ENCODE results near the gene CLTCL1. TPM values are rescaled to one million over a fixed set of nuclear protein-coding genes. Genes with fewer than 3 reads are reported as not detected.
"Not testable (repeated sequence)": the region's sequence is repeated elsewhere in the genome, so short reads cannot be mapped to it uniquely, and the experiment has no call there.

The CLTCL1 gene
- 0.84 and 1.0 TPM in 2 replicates for total RNA-seq

DNA sequence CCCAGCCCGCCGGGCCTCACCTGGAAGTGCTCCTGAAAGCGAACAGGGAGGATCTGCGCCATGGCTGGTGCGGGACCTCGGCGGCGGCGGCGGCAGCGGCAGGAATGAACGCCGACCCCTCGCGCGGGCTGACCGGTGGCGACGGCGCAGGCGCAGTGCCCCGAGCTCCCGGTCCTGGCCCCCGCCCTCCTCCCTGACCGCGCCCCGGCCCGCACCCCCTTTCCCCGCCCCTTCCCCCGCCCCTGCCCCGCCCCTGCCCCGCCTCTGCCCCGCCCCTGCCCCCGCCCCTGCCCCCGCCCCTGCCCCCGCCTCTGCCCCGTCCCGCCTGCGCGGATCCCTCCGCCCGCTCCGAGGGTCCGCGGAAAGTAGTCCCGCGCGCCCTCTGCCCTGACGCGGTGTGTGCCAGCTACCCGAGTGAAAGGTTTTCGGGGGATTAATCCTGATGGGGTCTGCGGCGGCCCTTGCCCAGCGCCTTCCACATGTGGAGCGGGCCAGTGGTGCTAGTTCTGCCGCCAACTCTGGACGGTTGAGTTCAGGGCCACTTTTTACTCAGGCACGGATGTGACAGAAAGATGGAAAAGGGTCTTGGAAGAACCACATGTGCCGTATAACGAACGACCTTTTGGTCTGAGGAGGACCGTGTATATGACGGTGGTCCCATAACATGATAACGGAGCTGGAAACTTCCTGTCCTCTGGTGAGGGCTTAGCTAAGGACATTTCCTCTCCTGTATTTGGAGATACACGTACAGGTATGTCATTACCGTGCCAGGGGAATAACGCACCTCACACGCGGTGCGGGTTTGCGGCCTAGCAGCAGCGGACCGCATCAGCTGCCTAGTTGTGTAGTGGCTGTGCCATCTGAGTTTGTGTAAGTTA is at the start of gene CLTCL1:
Gene CLTCL1 (minus strand): TSS at position 140 of the 878 bp plus-strand sequence. CDS start 78 bp downstream, at position 62.
- intact Hi-C loops (cut with micrococcal nuclease) = loop anchor here (1.0 to 5.0 kb wide), 4 partner anchors 114 to 187 kb away; partner anchors contain the start of genes CDC45, DGCR2, HIRA and MRPL40

DNA sequence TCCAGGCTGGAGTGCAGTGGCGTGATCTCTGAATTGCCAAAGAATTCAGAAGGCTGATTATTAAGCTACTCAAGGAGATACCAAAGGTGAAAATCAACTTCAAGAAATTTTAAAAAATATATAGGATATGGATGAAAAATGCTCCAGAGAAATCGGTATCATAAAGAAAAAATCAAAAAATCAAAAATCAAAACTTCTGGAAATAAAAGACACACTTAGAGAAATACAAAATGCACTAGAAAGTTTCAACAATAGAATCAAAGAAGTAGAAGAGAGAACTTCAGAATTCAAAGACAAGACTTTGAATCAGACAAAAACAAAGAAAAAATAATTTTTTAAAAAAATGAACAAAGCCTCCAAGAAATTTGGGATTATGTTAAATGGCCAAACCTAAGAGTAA is 45.6 kb upstream of the CLTCL1 start:
- intact Hi-C loops (cut with micrococcal nuclease) = no loop called here

GRCh38 chr22:19336133-19337075 is 44.9 kb upstream of the CLTCL1 start:
- intact Hi-C loops (cut with micrococcal nuclease) = no loop called here

DNA sequence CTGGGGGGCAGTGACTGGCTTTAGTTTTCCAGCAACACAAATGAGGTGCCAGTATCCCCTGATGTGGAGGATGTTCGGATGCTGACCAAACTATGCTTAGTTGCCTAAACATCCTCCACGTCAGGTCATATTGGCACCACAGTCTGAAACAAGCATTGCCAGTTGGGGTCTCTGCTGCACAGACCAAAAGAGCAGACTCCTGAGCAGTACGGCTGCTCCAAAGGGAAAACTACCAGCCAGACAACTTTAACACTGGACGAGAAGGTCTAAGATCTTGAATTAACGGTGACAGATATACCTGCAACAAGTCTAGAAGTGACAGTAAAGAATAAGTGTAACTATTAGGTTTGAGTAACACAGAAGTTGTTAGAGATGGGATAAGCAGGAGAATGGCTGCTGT is 40.5 kb upstream of the CLTCL1 start:
- intact Hi-C loops (cut with micrococcal nuclease) = no loop called here

- intact Hi-C loops (cut with micrococcal nuclease) = no loop called here
Measured at GRCh38 chr22:19331474-19331873, 40.0 kb upstream of the CLTCL1 start.

DNA sequence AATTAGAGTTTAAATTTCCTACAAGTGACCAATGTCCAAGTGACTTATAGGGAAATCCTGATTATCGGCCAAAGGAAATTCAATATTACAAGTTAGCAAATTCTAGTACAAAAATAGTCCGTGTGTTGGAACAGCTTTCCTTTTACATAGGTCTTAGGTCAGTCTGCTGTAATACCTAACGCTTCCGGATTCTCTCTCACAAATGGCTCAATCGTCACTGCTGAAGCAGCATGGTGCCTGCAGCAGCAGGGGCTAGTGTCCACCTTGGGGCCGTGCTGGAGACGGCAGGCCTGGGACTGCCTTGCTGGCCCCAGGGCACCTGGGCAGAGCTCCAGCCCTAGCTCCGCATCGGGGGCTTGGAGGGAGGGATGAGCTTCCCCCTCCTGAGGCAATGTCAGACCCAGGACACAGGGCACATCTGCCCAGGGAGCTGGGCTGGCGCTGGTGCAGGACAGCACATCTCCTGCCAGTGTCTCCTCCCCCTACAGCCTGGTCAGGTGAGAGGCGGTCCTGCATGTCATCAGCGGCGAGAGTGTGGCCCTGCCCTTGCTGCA is 39.4 kb upstream of the CLTCL1 start:
- intact Hi-C loops (cut with micrococcal nuclease) = no loop called here

- intact Hi-C loops (cut with micrococcal nuclease) = not testable (repeated sequence)
Measured at GRCh38 chr22:19330205-19330604, 38.7 kb upstream of the CLTCL1 start.

- intact Hi-C loops (cut with micrococcal nuclease) = no loop called here
Measured at GRCh38 chr22:19329454-19329853, 37.9 kb upstream of the CLTCL1 start.

DNA sequence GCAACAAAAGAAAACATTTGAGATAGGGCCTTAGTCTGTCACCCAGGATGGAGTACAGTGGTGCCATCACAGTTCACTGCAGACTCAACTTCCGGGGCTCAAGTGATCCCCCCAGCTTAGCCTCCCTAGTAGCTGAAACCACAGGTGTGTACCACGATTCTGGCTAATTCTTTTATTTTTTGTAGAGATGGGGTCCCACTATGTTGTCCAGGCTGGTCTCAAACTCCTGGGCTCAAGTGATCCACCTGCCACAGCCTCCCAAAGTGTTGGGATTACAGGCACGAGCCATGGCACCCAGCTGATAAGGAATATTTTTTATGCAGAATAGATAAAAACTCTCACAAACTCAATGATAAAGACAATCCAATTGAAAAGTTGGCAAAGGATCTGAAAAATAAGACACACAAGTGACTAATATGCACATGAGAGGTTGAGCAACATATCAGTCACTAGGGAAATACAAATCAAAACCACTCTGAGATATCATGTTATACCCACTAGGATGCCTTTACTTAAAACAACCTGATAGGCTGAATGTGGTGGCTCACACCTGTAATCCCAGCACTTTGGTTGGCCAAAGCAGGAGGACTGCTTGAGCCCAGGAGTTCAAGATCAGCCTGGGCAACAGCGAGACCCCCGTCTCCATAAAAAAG is 33.9 kb upstream of the CLTCL1 start:
- intact Hi-C loops (cut with micrococcal nuclease) = no loop called here

- intact Hi-C loops (cut with micrococcal nuclease) = not testable (repeated sequence)
Measured at GRCh38 chr22:19323420-19323819, 31.9 kb upstream of the CLTCL1 start.

DNA sequence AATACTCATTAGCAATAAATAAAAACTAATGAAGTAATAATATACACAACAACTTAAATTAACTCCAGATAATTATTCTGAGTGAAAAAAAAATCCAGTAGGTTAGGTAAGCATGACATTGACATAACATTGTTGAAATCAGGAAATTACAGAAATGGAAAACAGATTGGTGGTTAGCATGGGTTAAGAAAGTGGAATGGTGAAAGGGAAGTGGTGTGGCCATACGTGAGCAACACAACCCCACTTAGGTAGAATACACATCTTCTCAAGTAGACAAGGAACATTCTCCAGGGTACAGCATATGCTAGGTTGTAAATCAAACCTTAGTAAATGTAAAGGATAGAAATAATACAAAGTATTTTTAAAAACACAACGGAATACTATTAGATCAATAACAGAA is 30.2 kb upstream of the CLTCL1 start:
- intact Hi-C loops (cut with micrococcal nuclease) = no loop called here

DNA sequence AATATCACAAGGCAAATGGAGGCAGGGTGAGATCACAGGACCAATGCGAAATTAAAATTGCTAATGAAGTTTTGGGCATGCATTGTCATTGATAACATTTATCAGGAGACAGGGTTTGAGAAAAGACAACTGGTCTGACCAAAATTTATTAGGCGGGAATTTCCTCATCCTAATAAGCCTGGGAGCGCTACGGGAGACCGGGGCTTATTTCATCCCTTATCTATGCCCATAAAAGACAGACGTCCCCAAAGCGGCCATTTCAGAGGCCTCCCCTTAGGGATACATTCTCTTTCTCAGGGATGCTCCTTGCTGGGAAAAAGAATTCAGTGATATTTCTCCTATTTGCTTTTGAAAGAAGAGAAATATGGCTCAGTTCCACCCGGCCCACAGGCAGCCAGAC is 28.6 kb upstream of the CLTCL1 start:
- intact Hi-C loops (cut with micrococcal nuclease) = not testable (repeated sequence)

- intact Hi-C loops (cut with micrococcal nuclease) = no loop called here
Measured at GRCh38 chr22:19319281-19319680, 27.8 kb upstream of the CLTCL1 start.

- intact Hi-C loops (cut with micrococcal nuclease) = no loop called here
Measured at GRCh38 chr22:19317865-19318264, 26.3 kb upstream of the CLTCL1 start.

DNA sequence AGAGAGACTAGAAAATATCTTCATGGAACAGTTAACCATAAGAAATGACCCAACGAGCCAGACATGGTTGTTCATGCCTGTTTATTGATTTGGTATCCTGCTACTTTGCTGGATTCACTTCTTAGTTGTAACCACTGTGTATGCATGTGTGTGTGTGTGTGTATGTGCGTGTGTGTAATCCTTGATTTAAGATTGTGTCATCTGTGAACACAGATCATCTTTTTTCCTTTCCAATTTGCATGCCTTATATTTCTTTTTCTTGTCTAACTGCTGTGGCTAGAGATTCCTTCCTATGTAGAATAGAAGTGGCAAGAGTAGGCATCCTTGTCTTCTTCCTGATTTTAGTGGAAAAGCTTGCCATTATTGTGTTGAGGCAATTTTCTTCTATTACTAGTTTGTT is 16.4 kb upstream of the CLTCL1 start:
- intact Hi-C loops (cut with micrococcal nuclease) = no loop called here

DNA sequence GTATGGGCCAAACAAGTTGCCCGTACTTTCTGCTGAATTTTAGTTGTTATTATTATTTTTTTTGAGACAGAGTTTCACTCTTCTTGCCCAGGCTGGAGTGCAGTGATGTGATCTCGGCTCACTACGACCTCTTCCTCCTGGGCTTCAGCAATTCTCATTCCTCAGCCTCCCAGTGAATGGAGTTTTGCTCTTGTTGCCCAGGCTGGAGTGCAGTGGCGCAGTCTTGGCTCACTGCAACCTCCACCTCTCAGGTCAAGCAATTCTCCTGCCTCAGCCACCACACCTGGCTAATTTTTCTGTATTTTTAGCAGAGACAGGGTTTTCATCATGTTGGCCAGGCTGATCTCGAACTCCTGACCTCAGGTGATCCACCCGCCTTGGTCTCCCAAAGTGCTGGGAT is 15.0 kb upstream of the CLTCL1 start:
- intact Hi-C loops (cut with micrococcal nuclease) = not testable (repeated sequence)

DNA sequence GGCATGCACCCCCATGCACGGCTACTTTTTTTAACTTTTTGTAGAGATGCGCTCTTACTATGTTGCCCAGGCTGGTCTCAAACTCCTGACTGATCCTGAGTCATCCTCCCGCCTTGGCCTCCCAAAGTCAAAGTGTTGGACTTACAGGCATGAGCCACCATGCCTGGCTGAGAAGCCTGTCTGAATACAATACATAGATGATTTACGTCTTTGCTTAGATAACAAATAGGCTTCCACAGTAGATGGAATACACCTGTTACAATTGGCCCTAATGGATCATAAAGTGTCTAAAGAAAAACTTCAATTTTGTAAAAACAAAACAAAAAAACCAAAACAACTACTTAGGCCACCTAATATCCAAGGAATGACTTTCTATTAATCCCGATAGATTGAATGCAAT is 13.0 kb upstream of the CLTCL1 start:
- intact Hi-C loops (cut with micrococcal nuclease) = no loop called here

- intact Hi-C loops (cut with micrococcal nuclease) = no loop called here
Measured at GRCh38 chr22:19303785-19304184, 12.3 kb upstream of the CLTCL1 start.

GRCh38 chr22:19295733-19296132 is 4.2 kb upstream of the CLTCL1 start:
- intact Hi-C loops (cut with micrococcal nuclease) = no loop called here

DNA sequence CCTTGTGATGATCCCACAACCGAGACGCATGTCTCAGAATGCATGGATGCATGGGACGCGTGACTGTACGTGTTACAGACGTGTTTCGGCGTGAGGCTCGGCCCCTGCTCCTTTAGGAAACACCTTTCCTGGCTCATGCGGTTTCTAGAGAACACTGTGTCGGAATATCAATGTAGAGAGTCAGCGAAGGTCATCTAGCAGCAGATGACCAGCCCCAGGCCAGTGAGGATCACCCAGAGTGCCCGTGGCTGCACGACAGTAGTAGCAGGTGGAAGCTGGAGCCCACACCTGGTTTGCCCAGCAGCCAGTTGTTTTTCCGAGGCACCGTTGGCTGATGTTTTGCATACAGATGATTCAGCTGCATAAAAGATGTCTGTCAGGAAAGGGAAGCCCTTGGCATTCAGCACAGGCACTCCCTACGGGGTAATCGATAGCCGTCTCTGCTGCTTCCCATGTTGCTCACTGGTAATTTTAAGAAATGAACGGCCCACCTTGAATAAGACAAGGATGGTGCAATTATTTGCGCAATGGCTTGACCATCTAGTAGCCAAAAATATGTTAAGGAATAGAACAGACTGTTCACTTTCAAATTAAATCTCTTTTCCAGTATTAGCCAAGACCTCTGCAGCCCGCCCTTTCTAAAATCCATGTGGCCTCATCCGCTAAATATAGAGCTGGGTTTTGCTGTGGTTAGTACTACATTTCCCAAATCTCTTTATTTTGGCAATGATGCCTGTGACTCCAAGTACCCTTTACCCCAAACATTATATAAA is 1.1 kb upstream of the CLTCL1 start:
- intact Hi-C loops (cut with micrococcal nuclease) = loop anchor here (5.0 kb wide), 2 partner anchors 140 to 170 kb away; partner anchors contain the start of genes DGCR2, HIRA and MRPL40

Measured in T-helper 2 cell treated with Interferon-gamma antibody and Interleukin-4, amounts not matched to agents 100 ng/mL and 5 ng/mL, for 36 hours (primary cell).